A673 (cell line): ENCODE data around the gene NMT1.

Experiments
- EZH2 ChIP-seq: fragments of 200-600 bp; sonication (generic); IDR thresholded peaks from 2 replicates; pipeline ENCODE4 v1.6.1; 2017; ENCODE audit warnings: borderline replicate concordance, low read depth, mild to moderate bottlenecking, mixed read lengths, antibody characterized with exemption, low read length; ENCODE audit not compliant: poor library complexity, severe bottlenecking
- TF ChIP-seq, protein P1 (sequence below): fragments of 300-800, 200-600 bp; sonication (generic); conservative IDR thresholded peaks from 2 replicates; pipeline ENCODE4 v1.5.1; 2017; ENCODE audit warnings: low read depth, mild to moderate bottlenecking, antibody characterized with exemption, low read length, moderate library complexity, mixed read lengths

DNA sequence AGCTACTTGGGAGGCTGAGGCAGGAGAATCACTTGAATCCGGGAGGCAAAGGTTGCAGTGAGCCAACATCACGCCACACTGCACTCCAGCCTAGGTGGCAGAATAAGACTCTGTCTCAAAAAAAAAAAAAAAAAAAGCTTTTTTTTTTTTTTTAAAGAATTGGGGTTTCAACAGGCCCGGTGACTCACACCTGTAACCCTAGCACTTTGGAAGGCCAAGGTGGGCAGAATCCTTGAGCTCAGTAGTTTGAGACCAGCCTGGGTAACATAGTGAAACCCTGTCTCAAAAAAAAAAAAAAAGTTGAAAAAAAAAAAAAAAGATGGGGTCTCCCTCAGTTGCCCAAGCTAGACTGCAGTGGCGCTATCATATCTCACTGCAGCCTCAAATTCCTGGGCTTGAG, 93.9 kb downstream of the NMT1 start:
- TF ChIP-seq, protein P1, sequence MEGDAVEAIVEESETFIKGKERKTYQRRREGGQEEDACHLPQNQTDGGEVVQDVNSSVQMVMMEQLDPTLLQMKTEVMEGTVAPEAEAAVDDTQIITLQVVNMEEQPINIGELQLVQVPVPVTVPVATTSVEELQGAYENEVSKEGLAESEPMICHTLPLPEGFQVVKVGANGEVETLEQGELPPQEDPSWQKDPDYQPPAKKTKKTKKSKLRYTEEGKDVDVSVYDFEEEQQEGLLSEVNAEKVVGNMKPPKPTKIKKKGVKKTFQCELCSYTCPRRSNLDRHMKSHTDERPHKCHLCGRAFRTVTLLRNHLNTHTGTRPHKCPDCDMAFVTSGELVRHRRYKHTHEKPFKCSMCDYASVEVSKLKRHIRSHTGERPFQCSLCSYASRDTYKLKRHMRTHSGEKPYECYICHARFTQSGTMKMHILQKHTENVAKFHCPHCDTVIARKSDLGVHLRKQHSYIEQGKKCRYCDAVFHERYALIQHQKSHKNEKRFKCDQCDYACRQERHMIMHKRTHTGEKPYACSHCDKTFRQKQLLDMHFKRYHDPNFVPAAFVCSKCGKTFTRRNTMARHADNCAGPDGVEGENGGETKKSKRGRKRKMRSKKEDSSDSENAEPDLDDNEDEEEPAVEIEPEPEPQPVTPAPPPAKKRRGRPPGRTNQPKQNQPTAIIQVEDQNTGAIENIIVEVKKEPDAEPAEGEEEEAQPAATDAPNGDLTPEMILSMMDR, result no peak
- no peak for TF ChIP-seq EZH2
